K562 (cell line): ENCODE measurements around the gene SPATA2L. TPM values are rescaled to one million over a fixed set of nuclear protein-coding genes. Genes with fewer than 3 reads are reported as not detected.
A peak's percentile ranks its signal among the peaks of the same experiment; 100 is the strongest.

Experiments
- CBX2 ChIP-seq: fragments of 200-600 bp; sonication (generic); IDR thresholded peaks from one replicate; pipeline ENCODE4 v1.6.1; 2012; ENCODE audit warnings: mild to moderate bottlenecking, low read length, inconsistent platforms; ENCODE audit not compliant: insufficient read depth, poor library complexity, severe bottlenecking
- CEBPG ChIP-seq, 3 experiments: fragments of 200-800 bp in 1 of 3; sonication (Bioruptor generic) in 1 of 3; sonication (generic) in 1 of 3; formaldehyde crosslinking in 1 of 3; IDR thresholded peaks in 2 of 3; conservative IDR thresholded peaks in 1 of 3; 2 replicates each; pipeline versions ENCODE4 v1.6.1 to v1.8.0; 2016 to 2022; ENCODE audit warnings: missing compliant biosample characterization in 2 of 3, missing genetic modification characterization in 2 of 3, mild to moderate bottlenecking in 1 of 3, missing genetic modification reagents in 1 of 3
- CREM ChIP-seq: IDR thresholded peaks from 2 replicates; pipeline ENCODE4 v1.6.1; 2014; ENCODE audit warnings: antibody characterized with exemption, low read depth
- ETV1 ChIP-seq: fragments of 450-650 bp; conservative IDR thresholded peaks from 2 replicates; pipeline ENCODE4 v1.6.1; 2016; ENCODE audit warnings: missing genetic modification characterization, control low read depth, low read depth, missing compliant biosample characterization
- HDAC8 ChIP-seq: fragments of 450-650 bp; IDR thresholded peaks from 2 replicates; pipeline ENCODE4 v1.6.1; 2016; ENCODE audit warnings: mild to moderate bottlenecking, missing genetic modification characterization, moderate library complexity, missing compliant biosample characterization
- HNRNPUL1 ChIP-seq: fragments of 200-400 bp; formaldehyde crosslinking; IDR thresholded peaks from 2 replicates; pipeline ENCODE4 v1.6.1; 2017; ENCODE audit warnings: low read length
- HSF4 ChIP-seq: fragments of 250-450 bp; sonication (Bioruptor Pico); IDR thresholded peaks from 2 replicates; pipeline ENCODE4 v2.1.2; 2022; ENCODE audit warnings: mild to moderate bottlenecking, moderate library complexity, borderline replicate concordance
- IRF1 ChIP-seq: sonication (generic); formaldehyde crosslinking; IDR thresholded peaks from 2 replicates; pipeline ENCODE4 v1.8.0; 2022; ENCODE audit warnings: missing genetic modification reagents, mild to moderate bottlenecking, borderline replicate concordance
- MYC ChIP-seq, 2 experiments: fragments of 250-450 bp in 1 of 2; sonication (Bioruptor Pico) in 1 of 2; IDR thresholded peaks; 2 replicates each; pipeline versions ENCODE4 v1.5.1 to v1.6.1; 2012 to 2021; ENCODE audit warnings: low read depth in 2 of 2, borderline replicate concordance in 1 of 2, improper control_type of control experiment in 1 of 2, low read length in 1 of 2, mild to moderate bottlenecking in 1 of 2, moderate library complexity in 1 of 2
- NBN ChIP-seq: fragments of 450-650 bp; IDR thresholded peaks from 2 replicates; pipeline ENCODE4 v1.6.1; 2016; ENCODE audit warnings: low read depth, mild to moderate bottlenecking
- NFIC ChIP-seq: fragments of 450-650 bp; IDR thresholded peaks from 2 replicates; pipeline ENCODE4 v1.6.1; 2017; ENCODE audit warnings: mild to moderate bottlenecking, inconsistent platforms
- POLR2H ChIP-seq: IDR thresholded peaks from 2 replicates; pipeline ENCODE4 v1.6.1; 2016; ENCODE audit warnings: missing genetic modification characterization, low read depth, mild to moderate bottlenecking, control low read depth, missing compliant biosample characterization, moderate library complexity
- SMARCE1 ChIP-seq: fragments of 450-650 bp; IDR thresholded peaks from 2 replicates; pipeline ENCODE4 v1.7.1; 2016; ENCODE audit warnings: mild to moderate bottlenecking
- ZNF212 ChIP-seq: fragments of 450-650 bp; formaldehyde crosslinking; IDR thresholded peaks from 2 replicates; pipeline ENCODE4 v1.4.0; 2020; ENCODE audit warnings: mild to moderate bottlenecking
- ZNF57 ChIP-seq: fragments of 450-650 bp; formaldehyde crosslinking; IDR thresholded peaks from 2 replicates; pipeline ENCODE4 v1.4.0; 2020; ENCODE audit warnings: mild to moderate bottlenecking, moderate library complexity
- ZNF586 ChIP-seq: fragments of 450-650 bp; formaldehyde crosslinking; conservative IDR thresholded peaks from 2 replicates; pipeline ENCODE4 v1.4.0; 2020; ENCODE audit warnings: mild to moderate bottlenecking, moderate library complexity
- ZNF695 ChIP-seq: fragments of 450-650 bp; formaldehyde crosslinking; IDR thresholded peaks from 2 replicates; pipeline ENCODE4 v1.4.0; 2020; ENCODE audit warnings: mild to moderate bottlenecking, moderate library complexity
- polyA plus RNA-seq, 8 experiments: library from polyadenylated mRNA; depleted of rRNA in 4 of 8; stranded (reverse) in 5 of 8; unstranded in 3 of 8; fragments of >200 nt; fragmentation: Nextera tagmentation in 2 of 8; fragmentation: Illumina TruSeq in 1 of 8; extraction: Ambion mirVana in 2 of 8; extraction: Trizol in 1 of 8; gene quantifications; 2 replicates each; pipeline versions ENCODE4 v1.2.1 to v1.2.3, GENCODE V29; 2011 to 2014; ENCODE audit warnings: inconsistent platforms in 1 of 8, missing spikeins in 1 of 8
- total RNA-seq, 7 experiments: library from RNA; depleted of rRNA in 6 of 7; stranded (reverse); fragments of >200 nt in 6 of 7; fragmentation: Illumina TruSeq in 2 of 7; extraction: Trizol in 2 of 7; gene quantifications; 2 replicates each; pipeline versions ENCODE4 v1.2.1 to v1.2.3, GENCODE V29; 2011 to 2021; ENCODE audit warnings: low replicate concordance in 1 of 7
- TF ChIP-seq, protein P1 (sequence below): fragments of 250-450 bp; sonication (Bioruptor Pico); IDR thresholded peaks from 2 replicates; pipeline ENCODE4 v1.8.0; 2022; ENCODE audit warnings: moderate library complexity, mild to moderate bottlenecking, inconsistent platforms
- TF ChIP-seq, protein P2 (sequence below), 3 experiments: fragments of 200-800 bp in 1 of 3; sonication (Bioruptor generic) in 1 of 3; sonication (generic) in 1 of 3; formaldehyde crosslinking in 1 of 3; IDR thresholded peaks; 2 replicates each; pipeline versions ENCODE4 v1.6.1 to v1.8.0; 2016 to 2022; ENCODE audit warnings: mild to moderate bottlenecking in 2 of 3, missing compliant biosample characterization in 2 of 3, missing genetic modification characterization in 2 of 3, missing genetic modification reagents in 1 of 3
- TF ChIP-seq, protein P3 (sequence below): fragments of 250-450 bp; sonication (Bioruptor Pico); IDR thresholded peaks from 2 replicates; pipeline ENCODE4 v1.8.0; 2022; ENCODE audit warnings: inconsistent platforms, mild to moderate bottlenecking, moderate library complexity, borderline replicate concordance
- TF ChIP-seq, protein P4 (sequence below): IDR thresholded peaks from 3 replicates; pipeline ENCODE4 v1.6.1; 2011; ENCODE audit warnings: borderline replicate concordance, mild to moderate bottlenecking; ENCODE audit not compliant: insufficient read length, insufficient read depth

The SPATA2L gene
- total and polyA plus RNA-seq, 9 of the 15 experiments (the other 6 are each of a cell fraction or from before 2014, with no cell fraction given) = 0.13 to 19.2 (median 4.8) TPM; not detected in 1

- TF ChIP-seq, protein P1, sequence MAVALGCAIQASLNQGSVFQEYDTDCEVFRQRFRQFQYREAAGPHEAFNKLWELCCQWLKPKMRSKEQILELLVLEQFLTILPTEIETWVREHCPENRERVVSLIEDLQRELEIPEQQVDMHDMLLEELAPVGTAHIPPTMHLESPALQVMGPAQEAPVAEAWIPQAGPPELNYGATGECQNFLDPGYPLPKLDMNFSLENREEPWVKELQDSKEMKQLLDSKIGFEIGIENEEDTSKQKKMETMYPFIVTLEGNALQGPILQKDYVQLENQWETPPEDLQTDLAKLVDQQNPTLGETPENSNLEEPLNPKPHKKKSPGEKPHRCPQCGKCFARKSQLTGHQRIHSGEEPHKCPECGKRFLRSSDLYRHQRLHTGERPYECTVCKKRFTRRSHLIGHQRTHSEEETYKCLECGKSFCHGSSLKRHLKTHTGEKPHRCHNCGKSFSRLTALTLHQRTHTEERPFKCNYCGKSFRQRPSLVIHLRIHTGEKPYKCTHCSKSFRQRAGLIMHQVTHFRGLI = peak; percentile 23; the same call in 1 of the 2 replicates
- TF ChIP-seq CEBPG (CRISPR knock-in tag; IDR thresholded peaks at IDR 0.05) (0 out of 2 replicates have a peak, but pooled peaks have one; percentile 37), CEBPG (tag; conservative IDR thresholded peaks at IDR 0.05 in 1 of 2, IDR thresholded peaks at IDR 0.05 in 1 of 2) (no peak; a peak in 1 of 4 replicates), HDAC8 (no peak), HNRNPUL1 (no peak), ETV1 (tag) (0 out of 2 replicates have a peak, but pooled peaks have one; percentile 27), IRF1 (no peak), NFIC (no peak), HSF4 (CRISPR knock-in tag) (no peak), SMARCE1 (no peak), ZNF57 (no peak), NBN (peak; percentile 99), POLR2H (no peak), MYC (IDR thresholded peaks at IDR 0.05; ENCODE audit: low read depth, low read length) (peak; percentile 85), MYC (CRISPR knock-in tag; IDR thresholded peaks at IDR 0.05; ENCODE audit: borderline replicate concordance, low read depth) (no peak), ZNF695 (no peak), CREM (peak; percentile 98), ZNF586 (CRISPR knock-in tag) (no peak), CBX2 (no peak), ZNF212 (CRISPR knock-in tag) (no peak)
- TF ChIP-seq, protein P2, sequence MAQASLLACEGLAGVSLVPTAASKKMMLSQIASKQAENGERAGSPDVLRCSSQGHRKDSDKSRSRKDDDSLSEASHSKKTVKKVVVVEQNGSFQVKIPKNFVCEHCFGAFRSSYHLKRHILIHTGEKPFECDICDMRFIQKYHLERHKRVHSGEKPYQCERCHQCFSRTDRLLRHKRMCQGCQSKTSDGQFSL (CRISPR knock-in tag; IDR thresholded peaks at IDR 0.05) = no peak
- TF ChIP-seq, protein P2 (tag; IDR thresholded peaks at IDR 0.05) = no peak
- TF ChIP-seq, protein P3, sequence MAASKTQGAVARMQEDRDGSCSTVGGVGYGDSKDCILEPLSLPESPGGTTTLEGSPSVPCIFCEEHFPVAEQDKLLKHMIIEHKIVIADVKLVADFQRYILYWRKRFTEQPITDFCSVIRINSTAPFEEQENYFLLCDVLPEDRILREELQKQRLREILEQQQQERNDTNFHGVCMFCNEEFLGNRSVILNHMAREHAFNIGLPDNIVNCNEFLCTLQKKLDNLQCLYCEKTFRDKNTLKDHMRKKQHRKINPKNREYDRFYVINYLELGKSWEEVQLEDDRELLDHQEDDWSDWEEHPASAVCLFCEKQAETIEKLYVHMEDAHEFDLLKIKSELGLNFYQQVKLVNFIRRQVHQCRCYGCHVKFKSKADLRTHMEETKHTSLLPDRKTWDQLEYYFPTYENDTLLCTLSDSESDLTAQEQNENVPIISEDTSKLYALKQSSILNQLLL = no peak
- TF ChIP-seq, protein P4, sequence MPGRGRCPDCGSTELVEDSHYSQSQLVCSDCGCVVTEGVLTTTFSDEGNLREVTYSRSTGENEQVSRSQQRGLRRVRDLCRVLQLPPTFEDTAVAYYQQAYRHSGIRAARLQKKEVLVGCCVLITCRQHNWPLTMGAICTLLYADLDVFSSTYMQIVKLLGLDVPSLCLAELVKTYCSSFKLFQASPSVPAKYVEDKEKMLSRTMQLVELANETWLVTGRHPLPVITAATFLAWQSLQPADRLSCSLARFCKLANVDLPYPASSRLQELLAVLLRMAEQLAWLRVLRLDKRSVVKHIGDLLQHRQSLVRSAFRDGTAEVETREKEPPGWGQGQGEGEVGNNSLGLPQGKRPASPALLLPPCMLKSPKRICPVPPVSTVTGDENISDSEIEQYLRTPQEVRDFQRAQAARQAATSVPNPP = no peak
Measured at GRCh38 chr16:89700100-89700648, 1.3 kb downstream of the SPATA2L start (continued).
